Progenitor cell of endocrine pancreas (in vitro differentiated cells): ENCODE measurements around the gene S1PR4. TPM values are rescaled to one million over a fixed set of nuclear protein-coding genes. Genes with fewer than 3 reads are reported as not detected.
"Not testable (repeated sequence)": the region's sequence is repeated elsewhere in the genome, so short reads cannot be mapped to it uniquely, and the experiment has no call there.

Experiments used
- DNase-seq: peaks from one replicate; pipeline ENCODE4 v3.0.0; 2021; ENCODE audit warnings: low spot score; ENCODE audit not compliant: unreplicated experiment
- H3K27ac Mint-ChIP-seq: 2 replicates; pipeline ENCODE4 v1.8.0; 2021; ENCODE audit warnings: mild to moderate bottlenecking, moderate library complexity, mixed read lengths
- H3K27me3 Mint-ChIP-seq: 2 replicates; pipeline ENCODE4 v1.8.0; 2021; ENCODE audit warnings: mixed read lengths
- H3K36me3 Mint-ChIP-seq: 2 replicates; pipeline ENCODE4 v1.8.0; 2022; ENCODE audit warnings: mixed read lengths; ENCODE audit not compliant: insufficient read depth
- H3K4me1 Mint-ChIP-seq: 2 replicates; pipeline ENCODE4 v1.8.0; 2021; ENCODE audit warnings: low read depth, mixed read lengths
- H3K4me3 Mint-ChIP-seq: 2 replicates; pipeline ENCODE4 v1.8.0; 2021; ENCODE audit warnings: low read depth, mild to moderate bottlenecking, moderate library complexity, mixed read lengths
- H3K9me3 Mint-ChIP-seq: 2 replicates; pipeline ENCODE4 v1.8.0; 2021; ENCODE audit warnings: low read depth, mixed read lengths
- CTCF ChIP-seq: fragments of 200-600 bp; sonication (generic); IDR thresholded peaks from one replicate; pipeline ENCODE4 v1.5.0; 2021; ENCODE audit warnings: antibody characterized with exemption, mild to moderate bottlenecking; ENCODE audit not compliant: unreplicated experiment
- total RNA-seq: library from RNA; stranded (reverse); gene quantifications from 2 replicates; pipeline ENCODE4 v1.2.1, GENCODE V29; 2021

S1PR4 gene
- total RNA-seq, 1 donor from 2014 or later: not detected

- Mint-ChIP-seq H3K9me3 (no peaks in the 10 kb centered on the region), H3K36me3 (no peaks in the 10 kb centered on the region), H3K4me3 (no peak overlapping the region), H3K27ac (no peak overlapping the region), H3K27me3 (no peaks in the 10 kb centered on the region), H3K4me1 (no peaks in the 10 kb centered on the region)
- no peak for DNase-seq
- TF ChIP-seq CTCF: no peak
These were observed 23.8 kb downstream of the S1PR4 start for GRCh38 chr19:3202346-3202745.

GRCh38 chr19:3202895-3203294 lies 24.3 kb downstream of the S1PR4 start:
- H3K4me1 Mint-ChIP-seq, DNase-seq, H3K4me3 Mint-ChIP-seq, H3K27me3 Mint-ChIP-seq, H3K36me3 Mint-ChIP-seq, H3K9me3 Mint-ChIP-seq: not testable (repeated sequence)
- H3K27ac Mint-ChIP-seq: peak overlapping the region; percentile 69

GRCh38 chr19:3203805-3204645 lies 25.5 kb downstream of the S1PR4 start:
- no peak overlapping the region for H3K4me3 Mint-ChIP-seq
- no peaks in the 10 kb centered on the region for H3K4me1 Mint-ChIP-seq
- no peaks in the 10 kb centered on the region for H3K27me3 Mint-ChIP-seq
- no peak for TF ChIP-seq CTCF
- no peak overlapping the region for H3K27ac Mint-ChIP-seq
- peaks cover 1% of the 10 kb centered on the region for H3K36me3 Mint-ChIP-seq
- H3K9me3 Mint-ChIP-seq: no peaks in the 10 kb centered on the region
- DNase-seq: no peak

- H3K36me3 Mint-ChIP-seq: peaks cover 4% of the 10 kb centered on the region
- no peaks in the 10 kb centered on the region for H3K27me3 Mint-ChIP-seq
- TF ChIP-seq CTCF: no peak
- no peak overlapping the region for H3K27ac Mint-ChIP-seq
- no peaks in the 10 kb centered on the region for H3K4me1 Mint-ChIP-seq
- no peaks in the 10 kb centered on the region for H3K9me3 Mint-ChIP-seq
- DNase-seq: no peak
- no peak overlapping the region for H3K4me3 Mint-ChIP-seq
These were observed 26.2 kb downstream of the S1PR4 start for GRCh38 chr19:3204646-3205275.

GRCh38 chr19:3206216-3206953 lies 27.8 kb downstream of the S1PR4 start:
- no peaks in the 10 kb centered on the region for H3K4me1 Mint-ChIP-seq
- no peaks in the 10 kb centered on the region for H3K9me3 Mint-ChIP-seq
- no peak for TF ChIP-seq CTCF
- H3K27ac Mint-ChIP-seq: no peak overlapping the region
- peaks cover 4% of the 10 kb centered on the region for H3K36me3 Mint-ChIP-seq
- no peaks in the 10 kb centered on the region for H3K27me3 Mint-ChIP-seq
- no peak for DNase-seq
- H3K4me3 Mint-ChIP-seq: no peak overlapping the region
